Neuronal stem cell (in vitro differentiated cells): ENCODE measurements around the gene GPSM3.

Source experiments
- DNase-seq: peaks from one replicate; pipeline ENCODE4 v3.0.0-alpha.2; 2013; ENCODE audit warnings: low spot score
- H2AFZ ChIP-seq: one replicate; pipeline ENCODE4 v1.6.1; 2013; ENCODE audit warnings: mild to moderate bottlenecking, low read length, inconsistent platforms
- H2AK5ac ChIP-seq: 2 replicates; pipeline ENCODE4 v1.6.1; 2013; ENCODE audit warnings: low read depth, mild to moderate bottlenecking, inconsistent platforms, low read length, moderate library complexity, mixed read lengths
- H2BK120ac ChIP-seq: 2 replicates; pipeline ENCODE4 v1.6.1; 2013; ENCODE audit warnings: low read depth, mild to moderate bottlenecking, inconsistent platforms, low read length, moderate library complexity, mixed read lengths
- H2BK12ac ChIP-seq: one replicate; pipeline ENCODE4 v1.6.1; 2013; ENCODE audit warnings: low read length, inconsistent platforms
- H2BK15ac ChIP-seq: 2 replicates; pipeline ENCODE4 v1.6.1; 2013; ENCODE audit warnings: mild to moderate bottlenecking, low read length, inconsistent platforms, mixed read lengths
- H2BK5ac ChIP-seq: one replicate; pipeline ENCODE4 v1.6.1; 2013; ENCODE audit warnings: inconsistent platforms, mild to moderate bottlenecking, low read length, moderate library complexity
- H3K14ac ChIP-seq: one replicate; pipeline ENCODE4 v1.6.1; 2013; ENCODE audit warnings: low read length, inconsistent platforms
- H3K18ac ChIP-seq: 2 replicates; pipeline ENCODE4 v1.6.1; 2013; ENCODE audit warnings: low read length, inconsistent platforms
- H3K23ac ChIP-seq: 2 replicates; pipeline ENCODE4 v1.6.1; 2013; ENCODE audit warnings: low read depth, mild to moderate bottlenecking, mixed read lengths, low read length, inconsistent platforms; ENCODE audit not compliant: poor library complexity
- H3K27ac ChIP-seq: replicated peaks from 3 replicates; pipeline ENCODE4 v1.5.1; 2013; ENCODE audit warnings: low read length, inconsistent platforms
- H3K27me3 ChIP-seq, 3 experiments: 2 replicates each; pipeline ENCODE4 v1.6.1; 2013; ENCODE audit warnings: low read length in 3 of 3, mild to moderate bottlenecking in 2 of 3, inconsistent platforms in 1 of 3, low read depth in 1 of 3, mixed read lengths in 1 of 3, moderate library complexity in 1 of 3; ENCODE audit not compliant: control insufficient read depth in 3 of 3, insufficient read depth in 3 of 3
- H3K36me3 ChIP-seq, 2 donors: replicated peaks in 1 of 2; 2 replicates each; pipeline ENCODE4 v1.6.1; 2013; ENCODE audit warnings: low read length in 2 of 2; ENCODE audit not compliant: control insufficient read depth in 2 of 2, insufficient read depth in 2 of 2
- H3K4ac ChIP-seq: 2 replicates; pipeline ENCODE4 v1.6.1; 2013; ENCODE audit warnings: inconsistent platforms, mild to moderate bottlenecking, low read length, moderate library complexity
- H3K4me1 ChIP-seq, 2 donors: 1 replicate in 1 of 2; 2 replicates in 1 of 2; pipeline ENCODE4 v1.6.1; 2013; ENCODE audit warnings: low read length in 2 of 2, low read depth in 1 of 2; ENCODE audit not compliant: control insufficient read depth in 2 of 2, insufficient read depth in 1 of 2
- H3K4me2 ChIP-seq: one replicate; pipeline ENCODE4 v1.6.1; 2013; ENCODE audit warnings: mild to moderate bottlenecking, low read length, inconsistent platforms; ENCODE audit not compliant: insufficient read depth, poor library complexity, severe bottlenecking
- H3K4me3 ChIP-seq, 2 donors: 2 replicates each; pipeline ENCODE4 v1.5.1; 2013; ENCODE audit warnings: low read length in 2 of 2, mild to moderate bottlenecking in 2 of 2, inconsistent platforms in 1 of 2, moderate library complexity in 1 of 2
- H3K79me1 ChIP-seq: one replicate; pipeline ENCODE4 v1.6.1; 2013; ENCODE audit warnings: low read depth, mild to moderate bottlenecking, inconsistent platforms, low read length, moderate library complexity
- H3K9ac ChIP-seq: one replicate; pipeline ENCODE4 v1.6.1; 2013; ENCODE audit warnings: mild to moderate bottlenecking, low read depth, low read length, inconsistent platforms; ENCODE audit not compliant: poor library complexity
- H3K9me3 ChIP-seq, 2 donors: replicated peaks in 1 of 2; 2 replicates each; pipeline versions ENCODE3 to v1.6.1; 2013; ENCODE audit warnings: low read length in 2 of 2, mild to moderate bottlenecking in 2 of 2, inconsistent platforms in 1 of 2, low read depth in 1 of 2, mixed read lengths in 1 of 2, moderate library complexity in 1 of 2; ENCODE audit not compliant: control insufficient read depth in 2 of 2, insufficient read depth in 1 of 2
- H4K8ac ChIP-seq: one replicate; pipeline ENCODE4 v1.6.1; 2013; ENCODE audit warnings: low read depth, mild to moderate bottlenecking, inconsistent platforms, low read length, moderate library complexity
- H4K91ac ChIP-seq: one replicate; pipeline ENCODE4 v1.6.1; 2013; ENCODE audit warnings: low read length, low read depth, mild to moderate bottlenecking, inconsistent platforms; ENCODE audit not compliant: poor library complexity
- WGBS, 2 donors: extraction: QIAGEN DNeasy Blood & Tissue Kit; methylation state at CpG; one replicate each; pipeline ENCODE4 v1.1.7; 2013; ENCODE audit warnings: missing lambda C conversion rate in 2 of 2, mixed read lengths in 1 of 2; ENCODE audit not compliant: insufficient read length in 2 of 2, insufficient replicate concordance in 1 of 2; ENCODE audit errors: extremely low coverage in 2 of 2; 5-methylcytosine and 5-hydroxymethylcytosine counted together

The GPSM3 gene

GRCh38 chr6:32158052-32158451, 34.4 kb downstream of the GPSM3 start:
- H3K4me2 ChIP-seq, result no peak overlapping the region
- no peak overlapping the region for H2BK120ac ChIP-seq
- H3K4me1 ChIP-seq, result peaks cover 7% of the 10 kb centered on the region in 2 donors
- no peak overlapping the region for H3K23ac ChIP-seq
- no peak overlapping the region for H2BK15ac ChIP-seq
- no peak overlapping the region for H3K4ac ChIP-seq
- H3K79me1 ChIP-seq, result peaks cover 19% of the 10 kb centered on the region
- H2AK5ac ChIP-seq, result no peak overlapping the region
- H3K27me3 ChIP-seq, result no peaks in the 10 kb centered on the region
- H3K27ac ChIP-seq, result no peak overlapping the region
- no peaks in the 10 kb centered on the region for H3K9me3 ChIP-seq
- no peak overlapping the region for H4K8ac ChIP-seq
- H2AFZ ChIP-seq, result no peak overlapping the region
- no peak overlapping the region for H3K18ac ChIP-seq
- no peak overlapping the region for H2BK5ac ChIP-seq
- H3K14ac ChIP-seq, result no peak overlapping the region
- DNase-seq, result no peak
- H4K91ac ChIP-seq, result no peak overlapping the region
- H3K4me3 ChIP-seq, result no peak overlapping the region
- H2BK12ac ChIP-seq, result no peak overlapping the region
- H3K9ac ChIP-seq, result no peak overlapping the region
- peaks cover 27 to 55% of the 10 kb centered on the region in 2 donors for H3K36me3 ChIP-seq

- H2BK120ac ChIP-seq, result no peak overlapping the region
- no peak overlapping the region for H2BK15ac ChIP-seq
- H2AK5ac ChIP-seq, result no peak overlapping the region
- H3K14ac ChIP-seq, result no peak overlapping the region
- no peak overlapping the region for H4K91ac ChIP-seq
- no peaks in the 10 kb centered on the region for H3K9me3 ChIP-seq
- no peak overlapping the region for H2AFZ ChIP-seq
- H3K23ac ChIP-seq, result no peak overlapping the region
- H3K4me1 ChIP-seq, result peaks cover 15 to 16% of the 10 kb centered on the region in 2 donors
- no peak overlapping the region for H2BK12ac ChIP-seq
- no peak overlapping the region for H2BK5ac ChIP-seq
- H3K9ac ChIP-seq, result no peak overlapping the region
- H3K4me2 ChIP-seq, result no peak overlapping the region
- peaks cover 19% of the 10 kb centered on the region for H3K79me1 ChIP-seq
- H3K4me3 ChIP-seq, result no peak overlapping the region
- H3K4ac ChIP-seq, result no peak overlapping the region
- no CpG with 5 or more reads among the region's 9 CpGs for WGBS, 2 donors
- no peak overlapping the region for H4K8ac ChIP-seq
- H3K18ac ChIP-seq, result no peak overlapping the region
- no peak for DNase-seq
- no peak overlapping the region for H3K27ac ChIP-seq
- peaks cover 0 to 6% (median 0%) of the 10 kb centered on the region in 3 experiments for H3K27me3 ChIP-seq
- H3K36me3 ChIP-seq, result peaks cover 25 to 48% of the 10 kb centered on the region in 2 donors
Observed at GRCh38 chr6:32156891-32157290, 35.6 kb downstream of the GPSM3 start.

- Histone ChIP-seq H3K4ac (peak overlapping the region; percentile 26), H2AK5ac (peak overlapping the region; percentile 88), H4K8ac (no peak overlapping the region), H3K23ac (peak overlapping the region; percentile 87), H3K9ac (peak overlapping the region; percentile 95), H3K79me1 (peaks cover 19% of the 10 kb centered on the region), H3K4me3 (peak overlapping the region; percentile 60 to 97), H3K9me3 (no peaks in the 10 kb centered on the region), H3K14ac (peak overlapping the region; percentile 86), H2BK12ac (no peak overlapping the region), H4K91ac (no peak overlapping the region), H3K18ac (peak overlapping the region; percentile 94), H3K27ac (peak overlapping the region; percentile 89), H3K4me2 (peak overlapping the region; percentile 87), H3K36me3 (peaks cover 25 to 44% of the 10 kb centered on the region in 2 donors), H2AFZ (peak overlapping the region; percentile 76), H2BK15ac (peak overlapping the region; percentile 55), H2BK5ac (peak overlapping the region; percentile 90), H2BK120ac (peak overlapping the region; percentile 62), H3K4me1 (peaks cover 15 to 26% of the 10 kb centered on the region in 2 donors), H3K27me3 (peaks cover 0 to 24% (median 0%) of the 10 kb centered on the region in 3 experiments)
- DNase-seq, result no peak
- no CpG with 5 or more reads among the region's 34 CpGs for WGBS, 2 donors
Observed at GRCh38 chr6:32154514-32155161, 37.8 kb downstream of the GPSM3 start.

- Histone ChIP-seq H3K14ac (peak within 1 kb of the TSS; percentile 86), H4K8ac (no peak within 1 kb of the TSS), H2BK5ac (peak within 1 kb of the TSS; percentile 90), H3K36me3 (peaks cover 25 to 38% of the 10 kb centered on the region in 2 donors), H2BK15ac (peak within 1 kb of the TSS; percentile 56), H3K4ac (peak within 1 kb of the TSS; percentile 26), H4K91ac (no peak within 1 kb of the TSS), H3K4me2 (peak within 1 kb of the TSS; percentile 87), H3K27me3 (peaks cover 0 to 30% (median 0%) of the 10 kb centered on the region in 3 experiments), H3K4me1 (peaks cover 15 to 26% of the 10 kb centered on the region in 2 donors), H3K9me3 (no peaks in the 10 kb centered on the region), H3K79me1 (peaks cover 19% of the 10 kb centered on the region), H2AK5ac (peak within 1 kb of the TSS; percentile 88), H3K27ac (peak within 1 kb of the TSS; percentile 89), H2AFZ (peak within 1 kb of the TSS; percentile 76), H2BK120ac (peak within 1 kb of the TSS; percentile 62), H3K23ac (peak within 1 kb of the TSS; percentile 89), H3K9ac (peak within 1 kb of the TSS; percentile 95), H3K4me3 (peak within 1 kb of the TSS; percentile 60 to 97), H2BK12ac (no peak within 1 kb of the TSS), H3K18ac (peak within 1 kb of the TSS; percentile 94)
- peak; percentile 88 for DNase-seq
- WGBS, 2 donors, result no CpG with 5 or more reads among the region's 52 CpGs
Observed at GRCh38 chr6:32153564-32154513, 38.6 kb downstream of the GPSM3 start, which contains the start of gene PPT2. PPT2 (plus strand) TSS chr6:32154141; CDS start chr6:32154595, 454 bp downstream.
